Fibroblast of skin of left biceps (primary cell): ENCODE results near the gene NRAP.

Experiments used
- DNase-seq, 2 experiments: peaks; one replicate each; pipeline ENCODE4 v3.0.0-alpha.2; 2013; ENCODE audit warnings: low read depth in 2 of 2

Gene NRAP

GRCh38 chr10:113560071-113560470 lies 103.8 kb downstream of the NRAP start:
- no peak for DNase-seq

DNA sequence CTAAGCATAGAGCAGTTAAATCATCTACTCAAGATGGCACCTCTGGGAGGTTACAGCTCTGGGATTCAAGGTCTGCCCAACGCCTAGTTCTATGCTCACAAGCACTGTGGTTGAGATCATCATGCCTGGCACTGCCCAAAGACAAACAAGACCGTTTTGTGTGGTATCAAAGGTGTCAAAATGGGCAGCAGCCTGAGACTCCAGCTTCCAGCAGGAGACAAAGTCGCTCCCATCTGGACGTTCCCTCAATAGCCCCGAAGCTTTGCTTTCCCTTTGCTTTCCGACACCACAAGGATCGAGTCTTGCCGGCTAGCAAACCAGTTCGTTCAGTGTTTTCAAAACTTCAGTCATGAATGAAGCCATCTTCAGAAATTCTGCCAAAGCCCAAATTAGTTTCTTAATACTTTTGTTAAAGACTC lies 105.9 kb downstream of the NRAP start:
- DNase-seq, result no peak

DNA sequence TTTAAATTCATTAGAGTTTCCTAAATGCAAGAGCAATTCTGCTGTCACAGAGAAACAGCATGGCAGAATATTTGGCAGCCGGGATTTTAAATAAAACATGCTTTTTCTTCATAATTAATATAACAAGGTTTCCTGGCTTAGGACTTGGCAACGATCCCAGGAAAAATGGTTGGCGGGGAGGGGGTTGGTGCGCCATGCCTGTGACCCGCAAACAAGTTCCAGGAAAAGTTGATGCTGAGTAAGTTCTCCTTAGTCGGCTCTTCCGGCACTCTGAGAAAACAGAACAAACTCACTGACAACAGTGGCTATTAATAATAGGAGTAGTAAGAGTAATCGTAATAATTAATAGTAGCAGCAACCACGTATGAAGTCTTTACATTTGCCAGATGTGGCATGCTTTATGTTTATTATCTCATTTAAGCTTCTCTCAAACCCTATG lies 106.4 kb downstream of the NRAP start:
- no peak for DNase-seq

DNA sequence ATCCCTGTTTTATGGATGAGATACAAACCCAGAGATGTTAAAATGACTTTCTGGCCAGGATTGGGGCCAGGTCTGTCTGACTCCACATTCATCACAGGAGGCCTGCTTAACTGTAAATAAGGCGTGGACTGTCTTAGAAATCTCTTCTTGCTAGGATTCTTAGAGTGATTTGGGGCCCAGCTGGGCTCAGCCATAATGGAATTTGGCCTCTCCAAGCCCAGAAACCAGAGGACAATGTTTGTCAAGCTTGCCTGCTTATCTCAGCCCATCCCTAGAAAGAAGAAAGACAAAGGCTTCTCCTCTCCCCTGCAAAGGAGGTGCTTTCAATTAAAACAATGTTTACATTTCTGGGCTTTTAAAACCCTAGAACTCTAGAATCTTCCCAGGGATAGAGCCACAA lies 108.1 kb downstream of the NRAP start:
- DNase-seq, result no peak

- no peak for DNase-seq
Observed at GRCh38 chr10:113555245-113555644, 108.6 kb downstream of the NRAP start.

GRCh38 chr10:113554214-113554613 lies 109.6 kb downstream of the NRAP start:
- DNase-seq, result no peak

DNA sequence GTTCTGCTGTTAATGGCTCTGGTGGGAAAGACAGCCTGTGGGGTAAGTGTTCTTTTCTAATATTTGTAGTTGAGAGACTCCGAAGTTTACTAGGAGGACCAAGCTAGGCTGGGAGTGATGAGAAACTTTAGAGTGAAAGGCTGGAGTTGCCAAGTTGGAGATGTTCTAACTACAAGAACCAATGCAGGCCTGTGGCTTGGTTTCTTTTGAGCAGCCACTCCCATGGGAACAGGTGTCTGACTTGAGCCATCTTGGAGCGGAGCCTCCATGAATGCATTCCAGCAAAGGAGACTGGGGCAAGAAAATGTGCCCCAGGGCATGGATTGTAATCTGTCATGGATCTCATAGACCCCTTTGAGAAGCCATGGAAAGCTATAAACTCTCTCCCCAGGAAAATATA lies 110.7 kb downstream of the NRAP start:
- DNase-seq, result no peak

DNA sequence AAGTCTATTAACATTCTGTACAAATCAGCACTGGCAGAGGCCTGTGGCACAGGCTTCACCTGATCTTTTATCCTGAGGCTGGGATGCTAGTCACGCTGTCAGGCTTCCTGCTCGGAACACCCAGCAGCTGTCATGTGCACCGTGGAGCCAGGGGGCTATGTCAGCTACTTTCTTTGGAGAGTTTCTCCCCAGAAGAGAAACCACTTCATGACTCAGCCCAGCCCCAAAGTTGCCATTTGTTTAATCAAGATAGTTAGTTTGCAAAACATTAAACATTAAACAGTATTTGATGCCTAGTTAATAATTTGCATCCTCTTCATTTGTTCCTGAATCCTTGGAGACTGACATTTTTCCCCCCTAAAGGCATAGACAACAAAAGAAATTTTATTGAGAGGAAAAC lies 111.1 kb downstream of the NRAP start, which contains the start of gene HABP2:
Gene HABP2 (plus strand): TSS at position 353 of the 400 bp plus-strand sequence. CDS start 69 bp downstream, outside the sequence.
- no peak for DNase-seq

- DNase-seq, result no peak
Observed at GRCh38 chr10:113552014-113552413, 111.8 kb downstream of the NRAP start.

DNA sequence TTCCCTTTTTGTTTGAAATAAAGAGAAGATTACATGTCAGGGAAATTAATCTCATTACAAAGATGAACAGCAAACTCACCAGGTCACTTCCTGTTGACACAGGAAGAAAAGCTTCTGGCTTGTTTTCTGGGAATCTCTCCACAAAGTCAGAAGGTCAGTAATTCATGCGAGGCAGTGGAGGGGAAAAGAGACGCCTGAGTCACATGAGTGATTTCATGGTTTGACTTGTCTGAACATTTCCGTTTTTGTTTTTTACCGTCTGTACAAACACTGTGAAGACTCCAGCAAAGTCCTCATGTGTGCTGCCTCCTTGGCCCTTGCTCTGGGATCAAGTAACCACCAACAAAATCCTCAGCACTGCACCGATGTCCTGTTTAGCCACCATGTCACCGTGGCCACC lies 113.5 kb downstream of the NRAP start:
- DNase-seq, result no peak

GRCh38 chr10:113549856-113550255 lies 114.0 kb downstream of the NRAP start:
- DNase-seq, result no peak

DNA sequence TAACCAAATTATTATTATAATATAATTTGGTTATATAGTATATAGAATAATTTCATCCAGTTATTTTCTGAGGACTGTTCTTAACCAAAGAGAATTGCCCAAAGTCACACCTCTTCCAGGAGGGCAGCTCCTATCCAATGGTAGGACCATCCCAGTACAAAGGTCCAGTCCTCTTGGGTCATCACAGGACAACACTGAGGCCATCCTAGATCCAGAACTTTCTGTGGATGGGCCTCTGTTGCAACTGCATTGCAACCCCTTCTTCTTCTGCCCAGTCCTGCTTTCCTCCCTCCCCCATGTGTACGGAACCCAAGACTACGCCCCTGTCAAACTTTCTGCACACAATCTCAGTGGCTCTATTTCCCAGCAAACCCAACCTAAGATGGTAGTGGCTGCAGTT lies 116.4 kb downstream of the NRAP start:
- no peak for DNase-seq

GRCh38 chr10:113544392-113544791 lies 119.4 kb downstream of the NRAP start:
- no peak for DNase-seq

GRCh38 chr10:113543107-113543955 lies 120.5 kb downstream of the NRAP start:
- no peak for DNase-seq

- no peak for DNase-seq
Observed at GRCh38 chr10:113541549-113541927, 122.3 kb downstream of the NRAP start.

DNA sequence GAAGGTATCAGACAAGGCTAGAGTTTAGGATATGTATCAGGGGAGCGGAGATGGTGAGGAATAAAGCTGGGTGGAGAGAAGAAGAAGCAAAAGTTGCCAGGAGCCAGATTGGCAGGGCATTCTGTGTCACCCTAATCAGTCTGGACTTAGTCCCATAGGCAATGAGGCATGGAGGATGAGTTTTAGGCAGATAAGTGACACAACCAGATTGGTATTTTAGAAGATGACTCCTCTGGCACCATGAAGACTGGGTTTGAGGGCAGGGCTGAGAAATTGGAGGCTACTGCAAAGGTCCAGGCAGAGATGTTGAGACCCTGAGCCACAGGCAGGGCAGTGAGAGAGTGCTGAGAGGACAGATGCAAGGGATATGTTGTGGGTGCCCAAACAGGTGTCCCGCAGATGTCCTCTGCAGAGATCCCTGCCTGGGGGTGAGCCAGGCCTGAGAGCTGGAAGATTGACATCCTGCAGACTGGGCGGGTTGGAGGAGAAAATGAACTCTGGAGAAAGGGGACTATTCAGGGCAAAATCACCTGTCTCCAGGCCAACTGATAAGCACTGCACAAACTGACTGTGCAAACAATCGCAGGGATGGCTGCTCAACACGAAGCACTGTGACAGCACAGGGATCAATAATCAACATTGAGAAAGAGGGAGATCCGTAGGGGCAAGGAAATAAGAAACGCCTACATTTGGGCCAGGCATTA lies 122.8 kb downstream of the NRAP start:
- no peak for DNase-seq

DNA sequence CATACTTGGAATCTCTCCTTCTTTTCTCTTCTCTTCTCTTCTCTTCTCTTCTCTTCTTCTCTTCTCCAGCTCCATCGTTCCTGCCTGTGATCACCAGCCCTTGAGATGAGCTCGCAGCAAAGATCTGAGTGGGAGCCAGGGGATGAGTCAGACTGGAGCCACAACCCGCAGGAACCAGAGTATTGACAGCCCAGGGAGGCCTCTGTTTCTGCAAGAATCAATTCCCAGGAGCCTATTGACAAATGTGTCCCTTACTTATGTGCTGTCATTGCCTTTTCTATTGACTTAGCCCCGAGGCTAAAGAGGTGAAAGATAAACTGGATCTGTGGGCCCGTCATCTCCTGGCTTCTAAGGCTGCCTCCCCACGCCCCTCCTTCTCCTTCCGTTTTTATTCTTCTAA lies 124.1 kb downstream of the NRAP start:
- DNase-seq, result no peak
